AG08396 (cell line): ENCODE measurements around the gene SCN7A.
"Not testable (repeated sequence)": the region's sequence is repeated elsewhere in the genome, so short reads cannot be mapped to it uniquely, and the experiment has no call there.

ENCODE experiments used
- DNase-seq: peaks from one replicate; pipeline ENCODE4 v3.0.0; 2012; ENCODE audit warnings: low spot score, mixed read lengths

Gene SCN7A

GRCh38 chr2:166360426-166360825 is 133.6 kb downstream of the SCN7A start:
- no peak for DNase-seq

- not testable (repeated sequence) for DNase-seq
Measured at GRCh38 chr2:166357950-166358321, 136.1 kb downstream of the SCN7A start.

DNA sequence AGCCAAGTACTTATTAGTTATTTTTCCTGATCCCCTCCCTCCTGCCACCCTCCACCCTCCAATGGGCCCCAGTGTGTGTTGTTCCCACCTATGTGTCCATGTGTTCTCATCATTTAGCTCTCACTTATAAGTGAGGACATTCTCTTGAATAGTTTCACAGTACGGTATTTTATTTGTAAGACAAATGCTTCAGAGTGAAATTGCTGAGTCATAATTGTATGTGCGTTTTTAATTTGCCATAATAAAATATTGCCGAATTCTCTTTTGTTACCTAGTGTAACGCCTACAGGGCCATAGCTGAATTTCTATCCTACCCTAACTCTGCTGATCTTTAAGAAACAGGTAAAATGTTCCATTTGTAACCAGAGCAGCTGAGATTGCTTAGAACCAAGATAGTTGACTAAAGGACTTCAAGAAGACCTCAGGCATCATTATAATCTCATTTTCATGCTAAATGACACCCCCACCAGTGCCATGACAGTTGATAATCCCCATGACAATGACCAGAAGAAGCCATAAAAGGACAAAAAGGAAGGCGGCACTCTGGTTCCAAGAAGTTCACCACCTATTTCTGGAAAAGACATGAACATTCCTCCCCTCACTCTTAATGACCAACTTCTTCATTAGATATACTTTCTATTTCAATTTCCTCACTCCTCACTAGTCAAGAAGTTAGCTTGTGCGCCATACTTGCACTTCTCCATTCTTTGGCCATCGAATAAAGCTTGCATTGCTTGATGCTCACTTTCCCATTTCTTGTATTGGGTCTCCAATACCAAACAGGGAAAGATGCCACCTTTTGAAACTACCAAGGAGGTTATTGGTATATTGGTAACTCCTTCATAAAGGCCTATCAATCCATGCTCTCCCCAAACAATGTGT is 136.7 kb downstream of the SCN7A start:
- DNase-seq = no peak
